K562 (cell line): ENCODE measurements around the gene SEMA4G. TPM values are rescaled to one million over a fixed set of nuclear protein-coding genes. Genes with fewer than 3 reads are reported as not detected.
A peak's percentile ranks its signal among the peaks of the same experiment; 100 is the strongest.

ENCODE experiments used
- ATF7 ChIP-seq: fragments of 450-650 bp; IDR thresholded peaks from 2 replicates; pipeline ENCODE4 v1.7.1; 2014; ENCODE audit warnings: mild to moderate bottlenecking, moderate library complexity
- DLX4 ChIP-seq: fragments of 250-450 bp; sonication (Bioruptor Pico); IDR thresholded peaks from 2 replicates; pipeline ENCODE4 v1.6.1; 2021; ENCODE audit warnings: mild to moderate bottlenecking
- FIP1L1 ChIP-seq: fragments of 200-400 bp; formaldehyde crosslinking; IDR thresholded peaks from 2 replicates; pipeline ENCODE4 v1.6.1; 2018; ENCODE audit warnings: mild to moderate bottlenecking, low read depth, low read length; ENCODE audit not compliant: poor library complexity, severe bottlenecking
- FOXK2 ChIP-seq, 2 experiments: fragments of 450-650 bp; IDR thresholded peaks in 1 of 2; conservative IDR thresholded peaks in 1 of 2; 2 replicates each; pipeline ENCODE4 v1.6.1; 2016; ENCODE audit warnings: low read depth in 2 of 2, mild to moderate bottlenecking in 1 of 2
- GABPB1 ChIP-seq: sonication (generic); formaldehyde crosslinking; IDR thresholded peaks from 2 replicates; pipeline ENCODE4 v1.8.0; 2022; ENCODE audit warnings: mild to moderate bottlenecking, missing genetic modification reagents
- KDM4B ChIP-seq, 2 experiments: fragments of 450-650 bp in 1 of 2; sonication (generic) in 1 of 2; IDR thresholded peaks; 2 replicates each; pipeline ENCODE4 v1.6.1; 2016 to 2017; ENCODE audit warnings: borderline replicate concordance in 2 of 2, antibody characterized with exemption in 1 of 2, low read depth in 1 of 2, mild to moderate bottlenecking in 1 of 2
- KDM5B ChIP-seq: fragments of 200-600 bp; sonication (generic); IDR thresholded peaks from 2 replicates; pipeline ENCODE4 v1.6.1; 2012; ENCODE audit warnings: low read depth, mild to moderate bottlenecking, moderate library complexity, low read length, control low read depth, inconsistent platforms; ENCODE audit not compliant: insufficient replicate concordance
- KLF10 ChIP-seq: fragments of 250-450 bp; sonication (Bioruptor Pico); IDR thresholded peaks from 2 replicates; pipeline ENCODE4 v1.6.1; 2021; ENCODE audit warnings: matching md5 sums
- LARP7 ChIP-seq: fragments of 450-650 bp; IDR thresholded peaks from 2 replicates; pipeline ENCODE4 v1.6.1; 2016
- MTA2 ChIP-seq: fragments of 450-650 bp; IDR thresholded peaks from 2 replicates; pipeline ENCODE4 v1.6.1; 2016; ENCODE audit warnings: low read depth
- MYC ChIP-seq, 2 experiments: fragments of 250-450 bp in 1 of 2; sonication (Bioruptor Pico) in 1 of 2; IDR thresholded peaks; 2 replicates each; pipeline versions ENCODE4 v1.5.1 to v1.6.1; 2012 to 2021; ENCODE audit warnings: low read depth in 2 of 2, borderline replicate concordance in 1 of 2, improper control_type of control experiment in 1 of 2, low read length in 1 of 2, mild to moderate bottlenecking in 1 of 2, moderate library complexity in 1 of 2
- NFATC3 ChIP-seq: fragments of 450-650 bp; IDR thresholded peaks from 2 replicates; pipeline ENCODE4 v1.6.1; 2017; ENCODE audit warnings: mild to moderate bottlenecking
- PHF8 ChIP-seq: fragments of 200-600 bp; sonication (generic); IDR thresholded peaks from 2 replicates; pipeline ENCODE4 v1.6.1; 2012; ENCODE audit warnings: mixed run types, mild to moderate bottlenecking, inconsistent platforms, low read length, moderate library complexity, borderline replicate concordance
- RNF2 ChIP-seq: sonication (generic); IDR thresholded peaks from 2 replicates; pipeline ENCODE4 v1.6.1; 2016
- SP1 ChIP-seq: sonication (generic); formaldehyde crosslinking; IDR thresholded peaks from 2 replicates; pipeline ENCODE4 v1.8.1; 2022; ENCODE audit warnings: mild to moderate bottlenecking, missing genetic modification reagents
- SUPT5H ChIP-seq: fragments of 450-650 bp; IDR thresholded peaks from 2 replicates; pipeline ENCODE4 v1.6.1; 2016
- TAF1 ChIP-seq: IDR thresholded peaks from 2 replicates; pipeline ENCODE4 v1.6.1; 2011; ENCODE audit warnings: mild to moderate bottlenecking, low read length, moderate library complexity; ENCODE audit not compliant: insufficient read depth, control insufficient read depth, severe bottlenecking; ENCODE audit errors: extremely low read depth
- ZFX ChIP-seq: sonication (generic); formaldehyde crosslinking; IDR thresholded peaks from 2 replicates; pipeline ENCODE4 v1.8.0; 2022; ENCODE audit warnings: mild to moderate bottlenecking, missing genetic modification reagents, moderate library complexity
- ZNF146 ChIP-seq: IDR thresholded peaks from one replicate; pipeline ENCODE4 v1.6.1; 2018; ENCODE audit warnings: missing compliant biosample characterization; ENCODE audit not compliant: unreplicated experiment
- polyA plus RNA-seq, 8 experiments: library from polyadenylated mRNA; depleted of rRNA in 4 of 8; stranded (reverse) in 5 of 8; unstranded in 3 of 8; fragments of >200 nt; fragmentation: Nextera tagmentation in 2 of 8; fragmentation: Illumina TruSeq in 1 of 8; extraction: Ambion mirVana in 2 of 8; extraction: Trizol in 1 of 8; gene quantifications; 2 replicates each; pipeline versions ENCODE4 v1.2.1 to v1.2.3, GENCODE V29; 2011 to 2014; ENCODE audit warnings: inconsistent platforms in 1 of 8, missing spikeins in 1 of 8
- total RNA-seq, 7 experiments: library from RNA; depleted of rRNA in 6 of 7; stranded (reverse); fragments of >200 nt in 6 of 7; fragmentation: Illumina TruSeq in 2 of 7; extraction: Trizol in 2 of 7; gene quantifications; 2 replicates each; pipeline versions ENCODE4 v1.2.1 to v1.2.3, GENCODE V29; 2011 to 2021; ENCODE audit warnings: low replicate concordance in 1 of 7
- TF ChIP-seq, protein P1 (sequence below), 2 experiments: fragments of 150-350 bp in 1 of 2; IDR thresholded peaks; 2 replicates each; pipeline ENCODE4 v1.6.1; 2012 to 2016; ENCODE audit warnings: low read depth in 2 of 2, low read length in 2 of 2, mild to moderate bottlenecking in 1 of 2, moderate library complexity in 1 of 2
- TF ChIP-seq, protein P2 (sequence below), 2 experiments: fragments of 450-650 bp; conservative IDR thresholded peaks; 2 replicates each; pipeline ENCODE4 v1.6.1; 2017; ENCODE audit warnings: mild to moderate bottlenecking in 2 of 2, moderate library complexity in 2 of 2

Gene SEMA4G
- total and polyA plus RNA-seq, 9 of the 15 experiments (the other 6 are each of a cell fraction or from before 2014, with no cell fraction given) = 0.40 to 7.8 (median 1.8) TPM

DNA sequence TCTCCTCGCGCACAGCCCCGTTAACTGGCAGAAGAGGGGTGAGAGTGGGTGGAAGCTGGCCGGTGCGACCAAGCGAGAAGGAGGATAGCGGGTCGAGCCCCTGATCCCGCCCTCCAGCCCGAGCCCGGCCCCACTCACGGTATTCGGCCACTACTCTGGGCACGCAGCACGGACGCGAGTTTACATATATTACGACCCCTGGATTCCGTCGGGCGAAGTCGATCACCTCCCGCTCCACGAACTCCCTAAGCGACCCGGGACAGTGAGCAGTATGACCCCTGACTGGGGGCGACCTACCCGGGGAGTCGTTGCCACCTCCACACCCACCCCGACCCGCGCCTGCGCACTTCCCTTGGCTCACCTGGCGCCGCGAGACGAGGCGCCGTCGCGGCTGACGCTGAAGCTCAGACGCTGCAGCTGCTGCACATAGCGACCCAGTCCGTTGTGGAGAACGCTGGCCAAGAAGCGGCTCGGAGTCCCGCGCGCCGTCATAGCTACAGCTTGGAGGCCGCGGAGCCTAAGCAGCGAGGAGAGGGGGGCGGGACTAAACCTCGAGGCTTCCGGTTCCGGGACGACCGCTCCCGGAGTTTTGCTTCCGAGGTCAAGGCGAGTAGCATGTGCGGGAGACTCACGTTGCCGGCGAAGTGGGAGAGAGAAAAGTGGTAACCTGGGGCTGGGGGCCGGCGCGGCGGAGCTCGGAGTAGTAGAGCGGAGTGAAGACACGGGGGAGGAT, 17.8 kb downstream of the SEMA4G start, which contains the start of the genes MRPL43 and TWNK (continued):
- TF ChIP-seq FOXK2 (conservative IDR thresholded peaks at IDR 0.05 in 1 of 2, IDR thresholded peaks at IDR 0.05 in 1 of 2; ENCODE audit: low read depth in 2 of 2) (peak; percentile 91), TAF1 (peak; percentile 77), GABPB1 (CRISPR knock-in tag) (peak; percentile 99), MTA2 (peak; percentile 59), MYC (IDR thresholded peaks at IDR 0.05; ENCODE audit: low read depth, low read length) (peak; percentile 99), MYC (CRISPR knock-in tag; IDR thresholded peaks at IDR 0.05; ENCODE audit: borderline replicate concordance, low read depth) (peak; percentile 62), NFATC3 (no peak), SUPT5H (peak; percentile 75), SP1 (CRISPR knock-in tag) (peak; percentile 54), ZNF146 (CRISPR knock-in tag) (no peak), RNF2 (no peak; the same call in 1 of the 2 replicates), KDM4B (IDR thresholded peaks at IDR 0.05; ENCODE audit: borderline replicate concordance in 2 of 2, low read depth in 1 of 2) (peak in 1 of 2 experiments; percentile 92; a peak in 2 of 4 replicates), FIP1L1 (no peak), LARP7 (no peak), KLF10 (no peak), ZFX (CRISPR knock-in tag) (peak; percentile 78), DLX4 (no peak), PHF8 (peak; percentile 94), ATF7 (peak; percentile 27; the same call in 1 of the 2 replicates), KDM5B (peak; percentile 71)
- TF ChIP-seq, protein P1, sequence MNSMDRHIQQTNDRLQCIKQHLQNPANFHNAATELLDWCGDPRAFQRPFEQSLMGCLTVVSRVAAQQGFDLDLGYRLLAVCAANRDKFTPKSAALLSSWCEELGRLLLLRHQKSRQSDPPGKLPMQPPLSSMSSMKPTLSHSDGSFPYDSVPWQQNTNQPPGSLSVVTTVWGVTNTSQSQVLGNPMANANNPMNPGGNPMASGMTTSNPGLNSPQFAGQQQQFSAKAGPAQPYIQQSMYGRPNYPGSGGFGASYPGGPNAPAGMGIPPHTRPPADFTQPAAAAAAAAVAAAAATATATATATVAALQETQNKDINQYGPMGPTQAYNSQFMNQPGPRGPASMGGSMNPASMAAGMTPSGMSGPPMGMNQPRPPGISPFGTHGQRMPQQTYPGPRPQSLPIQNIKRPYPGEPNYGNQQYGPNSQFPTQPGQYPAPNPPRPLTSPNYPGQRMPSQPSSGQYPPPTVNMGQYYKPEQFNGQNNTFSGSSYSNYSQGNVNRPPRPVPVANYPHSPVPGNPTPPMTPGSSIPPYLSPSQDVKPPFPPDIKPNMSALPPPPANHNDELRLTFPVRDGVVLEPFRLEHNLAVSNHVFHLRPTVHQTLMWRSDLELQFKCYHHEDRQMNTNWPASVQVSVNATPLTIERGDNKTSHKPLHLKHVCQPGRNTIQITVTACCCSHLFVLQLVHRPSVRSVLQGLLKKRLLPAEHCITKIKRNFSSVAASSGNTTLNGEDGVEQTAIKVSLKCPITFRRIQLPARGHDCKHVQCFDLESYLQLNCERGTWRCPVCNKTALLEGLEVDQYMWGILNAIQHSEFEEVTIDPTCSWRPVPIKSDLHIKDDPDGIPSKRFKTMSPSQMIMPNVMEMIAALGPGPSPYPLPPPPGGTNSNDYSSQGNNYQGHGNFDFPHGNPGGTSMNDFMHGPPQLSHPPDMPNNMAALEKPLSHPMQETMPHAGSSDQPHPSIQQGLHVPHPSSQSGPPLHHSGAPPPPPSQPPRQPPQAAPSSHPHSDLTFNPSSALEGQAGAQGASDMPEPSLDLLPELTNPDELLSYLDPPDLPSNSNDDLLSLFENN (IDR thresholded peaks at IDR 0.05; ENCODE audit: low read depth in 2 of 2, low read length in 2 of 2) = no peak
- TF ChIP-seq, protein P2, sequence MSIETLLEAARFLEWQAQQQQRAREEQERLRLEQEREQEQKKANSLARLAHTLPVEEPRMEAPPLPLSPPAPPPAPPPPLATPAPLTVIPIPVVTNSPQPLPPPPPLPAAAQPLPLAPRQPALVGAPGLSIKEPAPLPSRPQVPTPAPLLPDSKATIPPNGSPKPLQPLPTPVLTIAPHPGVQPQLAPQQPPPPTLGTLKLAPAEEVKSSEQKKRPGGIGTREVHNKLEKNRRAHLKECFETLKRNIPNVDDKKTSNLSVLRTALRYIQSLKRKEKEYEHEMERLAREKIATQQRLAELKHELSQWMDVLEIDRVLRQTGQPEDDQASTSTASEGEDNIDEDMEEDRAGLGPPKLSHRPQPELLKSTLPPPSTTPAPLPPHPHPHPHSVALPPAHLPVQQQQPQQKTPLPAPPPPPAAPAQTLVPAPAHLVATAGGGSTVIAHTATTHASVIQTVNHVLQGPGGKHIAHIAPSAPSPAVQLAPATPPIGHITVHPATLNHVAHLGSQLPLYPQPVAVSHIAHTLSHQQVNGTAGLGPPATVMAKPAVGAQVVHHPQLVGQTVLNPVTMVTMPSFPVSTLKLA (conservative IDR thresholded peaks at IDR 0.05) = peak; percentile 99 to 100
